GM18499 (cell line): ENCODE data around the gene CAMTA1.

ENCODE experiments used
- ATAC-seq: cut with Tn5 transposase; IDR thresholded peaks from one replicate; pipeline ENCODE4 v1.9.1; 2021; ENCODE audit warnings: moderate number of reproducible peaks; ENCODE audit not compliant: insufficient read depth, unreplicated experiment

Gene CAMTA1

GRCh38 chr1:7634546-7635240 lies 849.4 kb downstream of the CAMTA1 start:
- ATAC-seq: no peak

GRCh38 chr1:7636795-7637526 lies 851.7 kb downstream of the CAMTA1 start:
- ATAC-seq: no peak

GRCh38 chr1:7638078-7638477 lies 852.8 kb downstream of the CAMTA1 start:
- no peak for ATAC-seq

- ATAC-seq: no peak
Measured at GRCh38 chr1:7639435-7640131, 854.3 kb downstream of the CAMTA1 start.

DNA sequence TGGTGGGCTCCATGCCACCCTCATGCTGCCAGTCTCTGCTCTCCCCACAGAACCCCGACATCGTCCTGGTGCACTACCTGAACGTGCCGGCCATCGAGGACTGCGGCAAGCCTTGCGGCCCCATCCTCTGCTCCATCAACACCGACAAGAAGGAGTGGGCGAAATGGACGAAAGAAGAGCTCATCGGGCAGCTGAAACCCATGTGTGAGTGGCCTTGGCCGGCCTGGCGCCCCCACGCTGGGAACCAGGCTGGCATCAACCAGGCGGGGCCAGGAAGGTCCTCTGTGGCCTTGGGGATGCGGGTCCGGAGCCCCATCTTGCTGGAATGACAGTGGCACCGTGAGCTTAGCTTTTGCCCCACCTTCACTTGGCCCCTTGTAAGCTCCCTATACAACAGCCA lies 855.1 kb downstream of the CAMTA1 start:
- no peak for ATAC-seq

- ATAC-seq: no peak
Measured at GRCh38 chr1:7640920-7641585, 855.8 kb downstream of the CAMTA1 start.

GRCh38 chr1:7641587-7642417 lies 856.5 kb downstream of the CAMTA1 start:
- no peak for ATAC-seq

GRCh38 chr1:7642418-7642704 lies 857.1 kb downstream of the CAMTA1 start:
- no peak for ATAC-seq

GRCh38 chr1:7642781-7643529 lies 857.7 kb downstream of the CAMTA1 start:
- ATAC-seq: no peak

GRCh38 chr1:7643530-7643929 lies 858.3 kb downstream of the CAMTA1 start:
- ATAC-seq: no peak

- ATAC-seq: no peak
Measured at GRCh38 chr1:7644086-7644485, 858.8 kb downstream of the CAMTA1 start.

- ATAC-seq: no peak
Measured at GRCh38 chr1:7644961-7645750, 859.9 kb downstream of the CAMTA1 start.

DNA sequence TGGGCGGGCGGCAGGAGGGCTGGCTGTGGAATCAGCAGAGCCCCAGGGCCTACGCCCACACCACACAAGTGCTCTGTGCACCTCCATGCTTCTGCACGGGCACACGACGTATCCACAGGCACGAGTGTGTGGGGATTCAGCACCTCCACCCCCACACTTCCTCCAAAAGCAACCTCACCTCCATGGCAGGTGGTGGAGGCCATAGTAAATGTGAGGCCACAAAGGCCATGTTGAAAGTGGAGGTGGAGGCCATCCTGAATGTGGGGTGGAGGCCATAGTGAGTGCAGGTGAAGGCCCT lies 860.4 kb downstream of the CAMTA1 start:
- ATAC-seq: no peak

GRCh38 chr1:7646164-7646563 lies 860.9 kb downstream of the CAMTA1 start:
- ATAC-seq: no peak

DNA sequence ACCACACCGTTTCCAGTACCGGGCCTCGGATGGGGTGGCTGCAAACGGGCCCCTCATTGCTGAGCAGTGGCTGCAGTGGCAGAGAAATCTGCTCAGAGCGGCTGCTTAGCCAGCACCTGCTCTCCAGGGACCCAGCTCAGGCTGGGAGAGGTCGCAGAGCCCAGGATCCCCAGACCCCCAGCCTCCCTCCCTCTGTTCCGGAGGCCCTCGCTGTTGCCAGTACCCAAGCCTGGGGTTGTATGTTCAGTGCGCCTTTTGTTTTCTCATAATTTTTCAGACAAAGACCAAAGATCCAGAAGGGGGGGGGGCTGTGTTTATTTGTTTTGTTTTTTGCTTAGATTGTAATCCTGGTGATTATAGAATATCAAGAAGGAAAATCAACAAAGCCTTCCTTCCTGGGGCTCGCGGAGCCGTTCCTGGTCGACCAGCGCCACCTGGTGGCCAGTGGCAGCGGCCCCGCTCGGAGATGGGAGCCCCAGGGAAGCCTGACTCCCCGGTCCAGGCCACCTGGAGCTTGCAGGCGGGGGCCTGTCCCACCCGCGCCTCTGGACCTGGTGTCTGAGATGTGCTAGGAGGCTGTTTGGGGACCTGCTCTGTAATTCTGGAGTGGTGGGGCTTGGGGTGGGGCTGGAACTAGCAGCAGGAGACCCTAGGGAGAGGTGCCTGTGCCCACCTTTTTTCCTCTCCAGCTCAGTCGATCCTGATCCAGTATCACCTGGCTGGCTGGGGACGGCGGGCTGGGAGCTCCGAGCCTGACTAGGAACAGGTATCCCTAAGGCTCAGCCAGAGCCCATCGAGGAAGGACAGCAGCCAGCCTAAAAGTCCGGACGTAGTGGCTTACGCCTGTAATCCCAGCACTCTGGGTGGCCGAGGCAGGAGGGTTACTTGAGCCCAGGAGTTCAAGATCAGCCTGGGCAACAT lies 862.0 kb downstream of the CAMTA1 start:
- no peak for ATAC-seq

DNA sequence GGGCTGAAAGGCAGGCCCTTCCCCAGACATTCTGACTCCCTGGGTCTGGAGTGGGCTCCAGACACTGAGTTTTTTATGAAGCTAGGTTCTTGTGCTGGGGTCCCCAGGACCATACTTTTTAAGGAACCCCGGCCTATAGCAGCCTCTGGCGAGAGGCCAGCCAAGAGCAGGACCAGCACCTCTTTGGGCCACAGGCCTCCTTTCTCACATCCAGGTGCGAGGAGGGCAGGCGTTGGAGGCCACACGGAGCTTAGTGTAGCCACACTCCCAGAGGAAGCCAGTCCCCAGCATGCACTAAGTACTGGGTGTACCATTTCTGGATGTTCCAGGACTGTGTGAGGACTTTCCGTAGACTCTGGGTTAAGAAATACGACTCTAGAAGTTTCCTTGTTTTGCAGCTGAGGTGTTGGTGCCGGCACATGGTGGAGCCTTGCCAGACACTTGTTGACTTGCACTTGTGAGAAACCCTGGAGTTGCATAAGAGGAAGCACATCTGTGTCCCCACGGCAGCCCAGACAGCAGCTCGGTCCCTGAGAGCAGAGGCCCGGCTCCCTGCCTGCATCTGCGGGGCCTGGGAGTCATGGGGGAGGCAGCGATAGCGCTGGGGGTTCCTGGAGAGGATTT lies 863.6 kb downstream of the CAMTA1 start:
- no peak for ATAC-seq

- ATAC-seq: no peak
Measured at GRCh38 chr1:7650801-7651200, 865.5 kb downstream of the CAMTA1 start.
